Activated gamma-delta T cell (primary cell): Measurements from ENCODE around the gene RASSF8.

Experiments
- DNase-seq: peaks from one replicate; lab custom pipeline; 2025; lab: John Stamatoyannopoulos, UW

RASSF8 gene

GRCh38 chr12:26058818-26059217 lies 100.3 kb downstream of the RASSF8 start:
- no peak for DNase-seq

DNA sequence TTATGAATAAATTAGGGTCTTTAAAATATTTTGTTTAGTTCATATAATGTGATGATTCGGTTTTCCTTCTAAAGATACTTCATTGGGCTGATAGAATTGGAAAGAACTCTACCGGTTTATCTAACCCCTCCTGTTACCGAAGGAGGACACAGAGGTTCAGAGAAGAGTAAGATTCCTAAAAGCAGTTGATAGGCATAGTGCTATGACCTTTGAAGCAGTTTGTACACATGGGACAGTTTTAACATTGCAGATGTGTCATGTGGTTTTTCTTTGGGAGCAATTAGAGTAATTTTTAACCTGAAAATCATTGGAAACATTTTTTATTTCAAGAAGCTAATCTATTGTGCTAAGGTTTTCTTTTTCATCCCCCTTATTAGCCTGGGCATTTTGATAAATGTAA lies 103.5 kb downstream of the RASSF8 start:
- no peak for DNase-seq

- DNase-seq = no peak
Observed at GRCh38 chr12:26062566-26062965, 104.1 kb downstream of the RASSF8 start.

DNA sequence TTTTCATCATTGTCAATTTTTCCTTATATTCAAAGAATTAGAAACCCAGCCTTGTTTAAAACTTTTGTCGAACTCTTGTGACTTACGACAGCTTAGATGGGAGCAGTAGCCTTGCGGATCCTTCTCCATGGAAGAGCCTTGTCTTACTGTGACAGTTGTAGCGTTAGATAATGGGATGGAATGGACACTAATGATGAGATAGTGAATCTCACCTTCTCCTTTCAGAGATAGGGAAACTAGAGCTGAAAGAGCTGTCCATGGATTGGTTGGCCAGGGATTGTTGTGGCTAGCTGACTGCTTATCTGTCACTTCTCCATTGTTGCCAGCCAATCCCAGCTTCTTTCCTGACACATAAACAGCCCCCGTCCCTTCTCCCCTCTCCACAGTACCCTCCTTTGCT lies 107.0 kb downstream of the RASSF8 start:
- no peak for DNase-seq

DNA sequence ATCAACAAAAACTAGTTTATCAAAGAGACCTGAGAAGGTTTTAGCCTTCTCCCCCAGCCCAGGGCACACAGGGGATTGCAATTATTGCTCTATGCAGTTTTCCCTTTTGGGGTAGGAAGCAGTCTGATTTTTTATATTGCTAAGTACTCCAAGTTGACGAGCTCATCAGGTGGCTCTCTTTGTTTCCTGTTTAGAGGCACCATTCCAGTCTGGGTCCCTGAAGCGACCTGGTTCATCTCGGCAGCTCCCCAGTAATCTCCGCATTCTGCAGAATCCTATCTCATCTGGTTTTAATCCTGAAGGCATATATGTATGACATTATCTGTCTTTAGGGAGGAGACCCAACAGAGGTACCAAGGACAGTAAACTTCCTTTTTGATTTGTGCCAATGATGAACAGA lies 110.0 kb downstream of the RASSF8 start:
- DNase-seq = no peak

DNA sequence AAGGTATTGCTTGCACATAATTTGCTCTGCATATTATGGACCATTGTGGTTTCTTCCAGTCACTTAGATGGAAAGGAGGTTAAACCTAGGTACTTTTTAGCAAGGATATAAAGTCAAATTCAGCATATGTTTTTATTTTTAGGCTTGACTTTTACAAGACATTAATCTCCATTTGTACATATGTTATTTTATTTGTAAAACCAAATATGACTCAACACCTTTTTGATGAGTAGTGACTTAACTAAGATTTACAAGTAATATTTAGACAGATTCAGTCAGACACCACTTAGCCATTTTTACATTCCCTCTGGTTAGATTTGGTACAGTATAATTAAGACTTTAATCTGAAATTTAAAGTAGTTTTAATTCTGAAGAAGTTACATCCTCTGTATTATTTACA lies 111.3 kb downstream of the RASSF8 start:
- no peak for DNase-seq

- no peak for DNase-seq
Observed at GRCh38 chr12:26077915-26078702, 119.6 kb downstream of the RASSF8 start.

GRCh38 chr12:26080911-26081310 lies 122.4 kb downstream of the RASSF8 start:
- no peak for DNase-seq

- no peak for DNase-seq
Observed at GRCh38 chr12:26086936-26087335, 128.5 kb downstream of the RASSF8 start.

DNA sequence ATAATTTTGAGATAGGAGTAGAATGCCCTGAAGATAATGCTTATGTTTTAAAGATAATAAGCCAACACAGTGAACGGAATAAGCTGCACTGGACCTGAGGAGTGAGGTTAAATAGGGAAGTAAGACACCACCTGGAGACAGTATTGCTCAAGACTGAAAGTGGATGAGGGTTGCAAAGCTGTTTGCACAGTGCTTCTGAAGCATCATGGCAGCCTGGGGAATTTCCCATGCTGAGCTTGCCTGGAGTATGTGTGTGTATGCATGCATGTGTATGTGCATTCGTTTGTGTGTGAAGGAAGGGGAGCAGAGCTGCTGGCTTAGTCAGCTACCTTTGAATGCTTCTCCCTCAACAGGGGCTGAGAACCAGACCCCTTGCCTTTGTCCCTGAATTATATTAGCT lies 130.5 kb downstream of the RASSF8 start:
- DNase-seq = no peak

GRCh38 chr12:26090836-26091510 lies 132.5 kb downstream of the RASSF8 start:
- DNase-seq = no peak

GRCh38 chr12:26091822-26092221 lies 133.3 kb downstream of the RASSF8 start:
- DNase-seq = no peak

- DNase-seq = no peak
Observed at GRCh38 chr12:26092346-26093105, 134.0 kb downstream of the RASSF8 start.

GRCh38 chr12:26095186-26095585 lies 136.7 kb downstream of the RASSF8 start:
- DNase-seq = no peak

DNA sequence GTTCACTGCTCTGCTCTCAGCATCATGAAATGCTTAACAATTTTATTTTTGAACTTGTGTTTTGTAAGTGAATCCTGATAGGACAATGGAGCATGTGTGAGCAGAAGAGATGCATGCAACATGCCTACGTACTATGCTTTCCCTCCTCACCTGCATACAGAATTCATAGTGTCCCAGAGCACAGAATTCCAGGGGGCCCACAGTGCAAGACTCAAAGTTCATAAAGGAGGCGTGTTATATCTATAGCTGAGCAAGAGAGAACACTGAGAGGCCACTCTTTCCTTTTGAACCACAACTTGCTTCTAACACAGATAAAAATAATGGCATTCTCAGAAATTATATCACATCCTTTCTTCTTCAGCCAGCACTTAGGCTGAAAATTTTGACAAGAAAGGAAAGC lies 137.6 kb downstream of the RASSF8 start:
- DNase-seq = no peak

DNA sequence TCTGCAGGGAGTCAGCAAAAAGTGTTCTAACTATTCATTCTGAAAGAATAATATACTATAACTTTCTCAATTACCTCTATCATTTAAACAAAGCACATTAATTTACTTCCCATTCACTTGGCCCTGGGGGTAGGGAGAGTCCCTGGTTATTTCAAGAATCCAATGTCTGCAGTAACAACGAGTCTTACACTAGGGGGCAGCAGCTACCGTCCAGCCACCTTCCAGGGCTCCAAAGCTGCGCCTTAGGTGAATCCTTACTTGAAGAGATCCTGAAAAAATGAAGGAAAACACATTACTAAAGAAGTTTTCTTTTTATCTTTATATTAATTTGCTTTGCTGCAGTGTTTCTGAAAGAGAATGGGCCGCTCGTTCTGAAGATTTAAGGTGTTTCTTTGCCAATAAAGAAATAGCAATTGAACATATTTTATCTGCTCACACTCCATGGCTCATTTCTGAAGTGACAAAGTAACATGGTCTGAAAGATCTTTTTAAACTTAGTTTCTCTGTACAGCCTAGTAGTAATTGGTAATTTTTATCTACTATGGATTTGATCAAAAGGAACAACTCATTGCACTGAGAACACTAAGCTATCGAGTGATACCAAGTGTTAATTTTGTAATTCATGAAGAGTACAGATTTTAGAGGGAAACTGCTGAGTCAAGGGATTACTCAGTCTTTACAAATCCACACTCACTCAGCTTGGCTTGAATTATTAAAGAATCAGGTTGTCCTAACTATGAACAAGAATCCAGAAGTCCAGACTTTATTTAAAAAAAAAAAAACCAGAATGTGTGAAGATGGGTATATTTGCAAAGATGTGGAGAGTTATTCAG lies 138.8 kb downstream of the RASSF8 start:
- no peak for DNase-seq

- DNase-seq = no peak
Observed at GRCh38 chr12:26100666-26101349, 142.3 kb downstream of the RASSF8 start.

- no peak for DNase-seq
Observed at GRCh38 chr12:26101350-26101734, 142.9 kb downstream of the RASSF8 start.

- no peak for DNase-seq
Observed at GRCh38 chr12:26101763-26102162, 143.3 kb downstream of the RASSF8 start.

DNA sequence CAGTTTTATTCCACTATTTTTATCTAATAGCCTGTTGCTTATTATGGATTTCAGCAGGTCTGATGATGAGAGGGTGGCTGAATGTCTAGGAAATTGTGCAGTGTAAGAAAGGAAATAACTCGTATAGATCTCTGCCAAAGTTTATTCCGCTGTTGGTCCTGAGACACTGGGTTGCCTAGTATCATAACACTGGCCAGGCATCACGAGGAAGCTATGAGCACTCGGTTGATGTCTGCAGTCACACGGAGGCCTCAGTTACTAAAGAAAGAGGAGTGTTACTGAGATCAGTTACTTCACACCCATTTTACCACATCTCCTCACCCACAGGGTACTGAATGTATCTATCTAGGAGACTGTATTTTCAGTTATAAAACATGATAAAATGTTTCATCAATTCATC lies 144.5 kb downstream of the RASSF8 start:
- no peak for DNase-seq

- DNase-seq = no peak
Observed at GRCh38 chr12:26106347-26106746, 147.9 kb downstream of the RASSF8 start.
